WTC11 (cell line): ENCODE data around the gene MED23. TPM values are rescaled to one million over a fixed set of nuclear protein-coding genes. Genes with fewer than 3 reads are reported as not detected.

ENCODE experiments used
- ATAC-seq: fragments of 200-7000 bp; cut with Tn5 transposase; 2 replicates; pipeline ENCODE4 v1.10.0; 2021; ENCODE audit warnings: mild to moderate bottlenecking, moderate library complexity
- CTCF ChIA-PET: fragments of 300-600 bp; sonication (Branson Sonifier 250); formaldehyde crosslinking; loops from one replicate; lab custom pipeline; 2021; ENCODE audit warnings: antibody characterized with exemption; lab: Charles Lee
- POLR2A ChIA-PET: fragments of 350-600 bp; sonication (Branson Sonifier 250); formaldehyde crosslinking; loops from one replicate; lab custom pipeline; 2021; ENCODE audit warnings: antibody characterized with exemption; lab: Charles Lee
- DNase-seq: peaks from one replicate; pipeline ENCODE4 v3.0.0; 2021; ENCODE audit warnings: low spot score
- H3K27ac Mint-ChIP-seq: 2 replicates; pipeline ENCODE4 v1.8.0; 2021; ENCODE audit warnings: mixed read lengths
- H3K27me3 Mint-ChIP-seq: 2 replicates; pipeline ENCODE4 v1.8.0; 2021; ENCODE audit warnings: low read depth, mild to moderate bottlenecking, moderate library complexity, mixed read lengths
- H3K36me3 Mint-ChIP-seq: 2 replicates; pipeline ENCODE4 v1.8.0; 2021; ENCODE audit warnings: mixed read lengths
- H3K4me1 Mint-ChIP-seq: 2 replicates; pipeline ENCODE4 v1.8.0; 2022; ENCODE audit warnings: mixed read lengths
- H3K4me3 Mint-ChIP-seq: 2 replicates; pipeline ENCODE4 v1.8.0; 2021; ENCODE audit warnings: mild to moderate bottlenecking, moderate library complexity, mixed read lengths
- H3K9me3 Mint-ChIP-seq: 2 replicates; pipeline ENCODE4 v1.8.0; 2021; ENCODE audit warnings: mixed read lengths
- AR ChIP-seq: fragments of 250-450 bp; sonication (Bioruptor Pico); IDR thresholded peaks from 2 replicates; pipeline ENCODE4 v1.9.0; 2021; ENCODE audit warnings: mild to moderate bottlenecking
- EMX1 ChIP-seq: fragments of 250-450 bp; sonication (Bioruptor Pico); IDR thresholded peaks from 2 replicates; pipeline ENCODE4 v1.8.0; 2021; ENCODE audit warnings: mild to moderate bottlenecking
- GABPB1 ChIP-seq: sonication (generic); formaldehyde crosslinking; IDR thresholded peaks from 2 replicates; pipeline ENCODE4 v1.8.1; 2023; ENCODE audit warnings: mild to moderate bottlenecking, missing genetic modification reagents
- HMGXB4 ChIP-seq: sonication (generic); formaldehyde crosslinking; IDR thresholded peaks from 2 replicates; pipeline ENCODE4 v1.8.1; 2023; ENCODE audit warnings: mild to moderate bottlenecking, moderate library complexity, missing genetic modification reagents
- JAZF1 ChIP-seq: fragments of 250-450 bp; sonication (Bioruptor Pico); IDR thresholded peaks from 2 replicates; pipeline ENCODE4 v1.9.0; 2021; ENCODE audit warnings: moderate library complexity, mild to moderate bottlenecking, inconsistent platforms
- MAX ChIP-seq: sonication (generic); formaldehyde crosslinking; IDR thresholded peaks from 2 replicates; pipeline ENCODE4 v1.8.0; 2022; ENCODE audit warnings: mild to moderate bottlenecking, missing genetic modification reagents
- MXD4 ChIP-seq: fragments of 250-450 bp; sonication (Bioruptor Pico); IDR thresholded peaks from 2 replicates; pipeline ENCODE4 v1.8.0; 2021; ENCODE audit warnings: mild to moderate bottlenecking, moderate library complexity, borderline replicate concordance
- NR2C2 ChIP-seq: sonication (generic); formaldehyde crosslinking; IDR thresholded peaks from 2 replicates; pipeline ENCODE4 v1.8.0; 2022; ENCODE audit warnings: mild to moderate bottlenecking, missing genetic modification reagents
- USF1 ChIP-seq: sonication (generic); formaldehyde crosslinking; IDR thresholded peaks from 2 replicates; pipeline ENCODE4 v1.8.0; 2022; ENCODE audit warnings: mild to moderate bottlenecking, missing genetic modification reagents
- ZNF263 ChIP-seq: sonication (generic); formaldehyde crosslinking; IDR thresholded peaks from 2 replicates; pipeline ENCODE4 v1.8.1; 2022; ENCODE audit warnings: low read depth, mild to moderate bottlenecking, moderate library complexity, missing genetic modification reagents
- ZNF425 ChIP-seq: fragments of 250-450 bp; sonication (Bioruptor Pico); conservative IDR thresholded peaks from 2 replicates; pipeline ENCODE4 v1.9.0; 2021; ENCODE audit warnings: mild to moderate bottlenecking
- ZNF532 ChIP-seq: fragments of 250-450 bp; sonication (Bioruptor Pico); IDR thresholded peaks from 2 replicates; pipeline ENCODE4 v1.9.0; 2021; ENCODE audit warnings: mild to moderate bottlenecking, borderline replicate concordance
- total RNA-seq: library from RNA; stranded (reverse); gene quantifications from 3 replicates; pipeline ENCODE4 v1.2.3, GENCODE V29; 2021

The MED23 gene
- total RNA-seq, 1 experiment from 2014 or later, result 19.0 TPM

- TF ChIP-seq ZNF425, result no peak
- no peak for TF ChIP-seq GABPB1 (CRISPR knock-in tag)
- no peak for TF ChIP-seq AR (CRISPR knock-in tag)
- no peak for TF ChIP-seq JAZF1 (CRISPR knock-in tag)
- TF ChIP-seq ZNF263 (CRISPR knock-in tag), result no peak
- no peak for TF ChIP-seq HMGXB4 (CRISPR knock-in tag)
- no peak for TF ChIP-seq EMX1 (CRISPR knock-in tag)
- no peak for TF ChIP-seq USF1 (CRISPR knock-in tag)
- TF ChIP-seq ZNF532, result no peak
These were observed 1.6 kb upstream of the MED23 start (continued) for GRCh38 chr6:131629651-131630050.

- POLR2A ChIA-PET, result interaction anchor here (1.3 to 1.4 kb wide), 3 partner anchors 10 to 323 kb away, joined by 3 to 4 read pairs (median 3); partner anchors contain the start of gene CCN2
- peaks cover 26% of the 10 kb centered on the region for H3K27me3 Mint-ChIP-seq
- H3K36me3 Mint-ChIP-seq, result peaks cover 3% of the 10 kb centered on the region; the same call in 1 of the 2 replicates
- TF ChIP-seq MXD4 (CRISPR knock-in tag) (no peak), NR2C2 (CRISPR knock-in tag) (no peak), MAX (CRISPR knock-in tag) (no peak)
- no peak overlapping the region for H3K4me3 Mint-ChIP-seq
- ATAC-seq, result no peak
- no peak for DNase-seq
- no peaks in the 10 kb centered on the region for H3K9me3 Mint-ChIP-seq
- CTCF ChIA-PET, result interaction anchor here (0.6 to 2.3 kb wide), 63 partner anchors 9 to 1033 kb away, joined by 3 to 57 read pairs (median 5); partner anchors contain the start of genes ARG1 and ENPP3
- H3K27ac Mint-ChIP-seq, result no peak overlapping the region
- H3K4me1 Mint-ChIP-seq, result peaks cover 13% of the 10 kb centered on the region
These were observed 684 bp upstream of the MED23 start for GRCh38 chr6:131628726-131629125.
